HepG2 (cell line): ENCODE results near the gene USP7. TPM values are rescaled to one million over a fixed set of nuclear protein-coding genes. Genes with fewer than 3 reads are reported as not detected.

Experiments used
- ARNT ChIP-seq: fragments of 450-650 bp; IDR thresholded peaks from 2 replicates; pipeline ENCODE4 v1.6.1; 2017
- BCL6 ChIP-seq: IDR thresholded peaks from 2 replicates; pipeline ENCODE4 v1.6.1; 2016; ENCODE audit warnings: missing genetic modification reagents, missing compliant biosample characterization
- HNF1A ChIP-seq, 2 experiments: sonication (generic) in 1 of 2; formaldehyde crosslinking in 1 of 2; IDR thresholded peaks; 2 replicates each; pipeline versions ENCODE4 v1.4.0 to v1.6.1; 2016 to 2020; ENCODE audit warnings: borderline replicate concordance in 1 of 2, low read depth in 1 of 2, mild to moderate bottlenecking in 1 of 2, missing genetic modification reagents in 1 of 2
- KLF11 ChIP-seq: IDR thresholded peaks from 2 replicates; pipeline ENCODE4 v1.6.1; 2016; ENCODE audit warnings: missing compliant biosample characterization
- NR1H2 ChIP-seq: sonication (generic); formaldehyde crosslinking; IDR thresholded peaks from 2 replicates; pipeline ENCODE4 v1.8.1; 2022; ENCODE audit warnings: low read depth, missing genetic modification reagents, borderline replicate concordance
- PITX1 ChIP-seq: sonication (generic); formaldehyde crosslinking; IDR thresholded peaks from 2 replicates; pipeline ENCODE4 v1.5.1; 2020; ENCODE audit warnings: mild to moderate bottlenecking, missing genetic modification reagents
- RARG ChIP-seq: sonication (generic); formaldehyde crosslinking; IDR thresholded peaks from 2 replicates; pipeline ENCODE4 v1.4.0; 2020; ENCODE audit warnings: low read depth, mild to moderate bottlenecking, missing genetic modification reagents
- SNRNP70 ChIP-seq: fragments of 200-400 bp; formaldehyde crosslinking; IDR thresholded peaks from 2 replicates; pipeline ENCODE4 v1.6.1; 2017; ENCODE audit warnings: mild to moderate bottlenecking, low read depth, low read length, moderate library complexity
- SUZ12 ChIP-seq: fragments of 150-350 bp; IDR thresholded peaks from 2 replicates; pipeline ENCODE4 v1.6.1; 2014; ENCODE audit warnings: low read depth, low read length
- TEAD2 ChIP-seq: sonication (generic); formaldehyde crosslinking; IDR thresholded peaks from 2 replicates; pipeline ENCODE4 v1.9.0; 2021; ENCODE audit warnings: missing genetic modification reagents
- TSC22D2 ChIP-seq: sonication (generic); formaldehyde crosslinking; IDR thresholded peaks from 2 replicates; pipeline ENCODE4 v1.5.1; 2020; ENCODE audit warnings: missing genetic modification reagents, mild to moderate bottlenecking, borderline replicate concordance
- ZNF296 ChIP-seq: sonication (generic); formaldehyde crosslinking; conservative IDR thresholded peaks from 2 replicates; pipeline ENCODE4 v1.5.0; 2020; ENCODE audit warnings: mild to moderate bottlenecking, missing genetic modification reagents
- ZNF335 ChIP-seq: sonication (generic); formaldehyde crosslinking; IDR thresholded peaks from 2 replicates; pipeline ENCODE4 v1.4.0; 2020; ENCODE audit warnings: missing genetic modification reagents
- ZNF33A ChIP-seq: sonication (generic); formaldehyde crosslinking; IDR thresholded peaks from 2 replicates; pipeline ENCODE4 v1.5.1; 2020; ENCODE audit warnings: missing genetic modification reagents, mild to moderate bottlenecking, moderate library complexity, borderline replicate concordance
- ZNF33B ChIP-seq: sonication (generic); formaldehyde crosslinking; IDR thresholded peaks from 2 replicates; pipeline ENCODE4 v1.5.1; 2020; ENCODE audit warnings: mild to moderate bottlenecking, missing genetic modification reagents
- ZNF501 ChIP-seq: sonication (generic); formaldehyde crosslinking; IDR thresholded peaks from 2 replicates; pipeline ENCODE4 v1.5.1; 2020; ENCODE audit warnings: mild to moderate bottlenecking, moderate library complexity, missing genetic modification reagents
- ZNF564 ChIP-seq: sonication (generic); formaldehyde crosslinking; IDR thresholded peaks from 2 replicates; pipeline ENCODE4 v1.8.1; 2023; ENCODE audit warnings: mild to moderate bottlenecking, missing genetic modification reagents
- ZNF746 ChIP-seq: sonication (generic); formaldehyde crosslinking; IDR thresholded peaks from 2 replicates; pipeline ENCODE4 v1.8.0; 2022; ENCODE audit warnings: mild to moderate bottlenecking, missing genetic modification reagents
- ZNF788 ChIP-seq: sonication (generic); formaldehyde crosslinking; IDR thresholded peaks from 2 replicates; pipeline ENCODE4 v1.5.0; 2020; ENCODE audit warnings: mild to moderate bottlenecking, missing genetic modification reagents, borderline replicate concordance
- polyA plus RNA-seq, 8 experiments: library from polyadenylated mRNA; depleted of rRNA in 3 of 8; stranded (reverse) in 7 of 8; unstranded in 1 of 8; fragments of >200 nt; fragmentation: Illumina TruSeq in 4 of 8; extraction: Trizol in 4 of 8; gene quantifications; 2 replicates each; pipeline versions ENCODE4 v1.2.1 to v1.2.3, GENCODE V29; 2011 to 2016; ENCODE audit warnings: low read depth in 4 of 8, missing spikeins in 1 of 8, mixed read lengths in 1 of 8; ENCODE audit not compliant: insufficient read depth in 1 of 8
- total RNA-seq, 5 experiments: library from RNA; depleted of rRNA; stranded (reverse); fragments of >200 nt; fragmentation: Illumina TruSeq; extraction: Trizol; gene quantifications; 2 replicates each; pipeline ENCODE4 v1.2.3, GENCODE V29; 2016; ENCODE audit warnings: low read depth in 1 of 5
- TF ChIP-seq, protein P1 (sequence below): sonication (generic); formaldehyde crosslinking; IDR thresholded peaks from 2 replicates; pipeline ENCODE4 v1.5.0; 2020; ENCODE audit warnings: missing genetic modification reagents
- TF ChIP-seq, protein P2 (sequence below): sonication (generic); formaldehyde crosslinking; IDR thresholded peaks from 2 replicates; pipeline ENCODE4 v1.8.0; 2022; ENCODE audit warnings: mild to moderate bottlenecking, missing genetic modification reagents, borderline replicate concordance
- TF ChIP-seq, protein P3 (sequence below): sonication (generic); formaldehyde crosslinking; IDR thresholded peaks from 2 replicates; pipeline ENCODE4 v1.8.0; 2022; ENCODE audit warnings: missing genetic modification reagents, low read depth, mild to moderate bottlenecking, borderline replicate concordance

The USP7 gene
- total and polyA plus RNA-seq, 2 of the 13 experiments (the other 11 are each of a cell fraction or from before 2014, with no cell fraction given) = 52.5 to 173 TPM

- TF ChIP-seq SUZ12 = no peak
- peak; percentile 97; the same call in 1 of the 2 replicates for TF ChIP-seq RARG
- peak; percentile 98 for TF ChIP-seq ZNF335 (CRISPR knock-in tag)
- TF ChIP-seq, protein P1, sequence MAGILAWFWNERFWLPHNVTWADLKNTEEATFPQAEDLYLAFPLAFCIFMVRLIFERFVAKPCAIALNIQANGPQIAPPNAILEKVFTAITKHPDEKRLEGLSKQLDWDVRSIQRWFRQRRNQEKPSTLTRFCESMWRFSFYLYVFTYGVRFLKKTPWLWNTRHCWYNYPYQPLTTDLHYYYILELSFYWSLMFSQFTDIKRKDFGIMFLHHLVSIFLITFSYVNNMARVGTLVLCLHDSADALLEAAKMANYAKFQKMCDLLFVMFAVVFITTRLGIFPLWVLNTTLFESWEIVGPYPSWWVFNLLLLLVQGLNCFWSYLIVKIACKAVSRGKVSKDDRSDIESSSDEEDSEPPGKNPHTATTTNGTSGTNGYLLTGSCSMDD (CRISPR knock-in tag) = no peak
- TF ChIP-seq NR1H2 (CRISPR knock-in tag) = peak; percentile 56; the same call in 1 of the 2 replicates
- no peak for TF ChIP-seq ARNT
- peak; percentile 96 for TF ChIP-seq ZNF564 (CRISPR knock-in tag)
- TF ChIP-seq KLF11 = peak; percentile 89
- peak; percentile 100 for TF ChIP-seq ZNF788 (CRISPR knock-in tag)
- TF ChIP-seq ZNF296 = peak; percentile 89; the same call in 1 of the 2 replicates
- TF ChIP-seq TSC22D2 (CRISPR knock-in tag) = peak; percentile 53
- TF ChIP-seq BCL6 (CRISPR knock-in tag) = peak; percentile 82
- no peak for TF ChIP-seq SNRNP70
- TF ChIP-seq, protein P2, sequence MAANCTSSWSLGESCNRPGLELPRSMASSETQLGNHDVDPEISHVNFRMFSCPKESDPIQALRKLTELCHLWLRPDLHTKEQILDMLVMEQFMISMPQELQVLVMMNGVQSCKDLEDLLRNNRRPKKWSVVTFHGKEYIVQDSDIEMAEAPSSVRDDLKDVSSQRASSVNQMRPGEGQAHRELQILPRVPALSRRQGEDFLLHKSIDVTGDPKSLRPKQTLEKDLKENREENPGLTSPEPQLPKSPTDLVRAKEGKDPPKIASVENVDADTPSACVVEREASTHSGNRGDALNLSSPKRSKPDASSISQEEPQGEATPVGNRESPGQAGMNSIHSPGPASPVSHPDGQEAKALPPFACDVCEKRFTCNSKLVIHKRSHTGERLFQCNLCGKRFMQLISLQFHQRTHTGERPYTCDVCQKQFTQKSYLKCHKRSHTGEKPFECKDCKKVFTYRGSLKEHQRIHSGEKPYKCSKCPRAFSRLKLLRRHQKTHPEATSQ = peak; percentile 99; the same call in 1 of the 2 replicates
- TF ChIP-seq HNF1A (IDR thresholded peaks at IDR 0.05; ENCODE audit: low read depth) = peak; percentile 58
- TF ChIP-seq HNF1A (CRISPR knock-in tag; IDR thresholded peaks at IDR 0.05; ENCODE audit: borderline replicate concordance) = peak; percentile 97
- TF ChIP-seq ZNF501 (CRISPR knock-in tag) = peak; percentile 99
- TF ChIP-seq ZNF33A (CRISPR knock-in tag) = peak; percentile 88; the same call in 1 of the 2 replicates
- TF ChIP-seq PITX1 (CRISPR knock-in tag) = peak; percentile 85
- no peak; the same call in none of the 2 replicates for TF ChIP-seq TEAD2 (CRISPR knock-in tag)
- TF ChIP-seq ZNF746 (CRISPR knock-in tag) = peak; percentile 100
- no peak; the same call in 1 of the 2 replicates for TF ChIP-seq ZNF33B (CRISPR knock-in tag)
- TF ChIP-seq, protein P3, sequence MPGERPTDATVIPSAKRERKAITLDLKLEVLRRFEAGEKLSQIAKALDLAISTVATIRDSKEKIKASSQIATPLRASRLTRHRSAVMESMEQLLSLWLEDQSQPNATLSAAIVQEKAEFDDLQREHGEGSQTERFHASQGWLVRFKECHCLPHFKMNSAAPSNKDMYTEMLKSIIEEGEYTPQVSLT (CRISPR knock-in tag) = no peak; the same call in 1 of the 2 replicates
Measured at GRCh38 chr16:8863594-8864424, 99.9 kb downstream of the USP7 start (continued).
